GM18511 (cell line): ENCODE measurements around the gene ASCL2.

Source experiments
- ATAC-seq: cut with Tn5 transposase; IDR thresholded peaks from one replicate; pipeline ENCODE4 v1.9.1; 2021; ENCODE audit warnings: mild to moderate bottlenecking, moderate library complexity; ENCODE audit not compliant: unreplicated experiment

ASCL2 gene

GRCh38 chr11:2263071-2263565 is 7.3 kb downstream of the ASCL2 start:
- ATAC-seq: no peak

DNA sequence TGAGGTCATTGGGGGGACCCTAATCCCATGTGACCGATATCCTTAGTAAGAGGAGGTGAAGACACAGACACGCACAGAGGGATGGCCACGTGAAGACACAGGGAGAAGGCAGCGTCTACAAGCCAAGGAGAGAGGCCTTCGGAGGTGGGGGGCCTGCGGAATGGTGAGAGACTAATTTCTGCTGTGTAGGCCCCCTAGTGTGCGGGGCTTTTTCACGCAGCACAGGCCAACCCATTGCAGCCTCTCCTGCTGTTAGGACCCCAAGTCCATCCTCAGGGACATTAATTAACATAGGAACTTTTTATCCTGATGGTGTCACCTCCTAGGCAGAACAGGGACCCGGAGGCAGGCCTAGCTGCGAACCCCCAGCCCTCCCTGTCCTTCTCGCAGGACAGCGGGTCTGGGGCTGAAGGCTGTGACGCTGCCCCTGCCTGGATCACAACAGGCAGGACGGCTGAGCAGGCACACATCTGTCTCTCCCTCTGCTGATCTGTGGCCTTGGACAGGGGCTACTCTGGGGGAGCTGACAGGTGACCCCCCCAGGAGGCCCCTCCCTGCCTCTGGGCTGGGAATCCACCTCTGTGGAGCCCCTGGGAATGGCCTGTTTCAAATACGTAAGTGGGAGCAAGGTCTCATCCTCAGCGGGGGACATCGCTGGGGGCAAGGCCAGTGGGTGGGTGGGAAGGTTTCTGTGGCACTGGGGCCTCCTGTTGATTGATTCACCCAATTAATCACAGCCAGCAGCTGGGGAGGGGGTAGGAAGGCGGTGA is 7.9 kb downstream of the ASCL2 start:
- no peak for ATAC-seq

- ATAC-seq: no peak
These were observed 8.8 kb downstream of the ASCL2 start for GRCh38 chr11:2261436-2262230.

DNA sequence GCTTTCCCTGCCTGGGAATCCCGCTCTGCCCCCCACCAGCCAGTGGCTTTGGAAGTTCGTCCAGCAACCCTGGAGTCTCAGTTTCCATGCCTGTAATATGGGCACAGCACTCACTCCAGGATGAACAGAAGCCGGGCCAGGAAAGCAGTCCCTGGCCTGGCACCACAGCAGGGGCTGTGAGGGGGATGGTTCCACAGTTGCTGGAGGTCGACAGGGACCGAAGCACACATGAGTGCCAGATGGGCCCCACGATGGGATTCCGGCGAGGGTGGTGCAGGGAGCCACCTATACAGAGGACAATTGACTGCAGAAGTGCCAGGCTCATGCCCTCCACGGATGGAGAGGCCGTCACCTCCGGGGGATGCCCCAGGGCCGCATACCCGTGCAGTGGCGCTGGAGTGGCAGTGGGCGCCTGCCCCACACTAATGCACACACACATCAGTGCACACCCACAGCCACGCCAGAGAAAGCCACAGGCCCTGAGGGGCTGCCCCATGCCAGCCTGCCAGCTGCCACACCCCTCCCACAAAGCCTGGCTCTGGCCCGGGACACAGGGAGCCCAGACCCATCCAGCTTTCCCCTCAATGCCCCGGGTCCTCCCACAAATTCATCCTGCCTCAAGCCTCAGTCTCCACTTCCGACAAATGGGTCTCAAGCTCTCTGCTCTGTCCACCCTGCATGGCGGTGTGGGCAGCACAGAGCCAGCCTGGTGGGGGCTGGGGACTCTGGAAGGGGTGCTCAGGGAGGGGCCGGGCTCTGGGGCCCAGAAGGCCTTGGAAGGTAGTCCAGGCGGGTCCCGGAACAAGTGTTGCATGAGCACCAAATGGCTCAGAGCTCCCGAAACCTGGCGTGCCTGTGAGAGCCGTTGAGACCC is 9.7 kb downstream of the ASCL2 start:
- no peak for ATAC-seq

DNA sequence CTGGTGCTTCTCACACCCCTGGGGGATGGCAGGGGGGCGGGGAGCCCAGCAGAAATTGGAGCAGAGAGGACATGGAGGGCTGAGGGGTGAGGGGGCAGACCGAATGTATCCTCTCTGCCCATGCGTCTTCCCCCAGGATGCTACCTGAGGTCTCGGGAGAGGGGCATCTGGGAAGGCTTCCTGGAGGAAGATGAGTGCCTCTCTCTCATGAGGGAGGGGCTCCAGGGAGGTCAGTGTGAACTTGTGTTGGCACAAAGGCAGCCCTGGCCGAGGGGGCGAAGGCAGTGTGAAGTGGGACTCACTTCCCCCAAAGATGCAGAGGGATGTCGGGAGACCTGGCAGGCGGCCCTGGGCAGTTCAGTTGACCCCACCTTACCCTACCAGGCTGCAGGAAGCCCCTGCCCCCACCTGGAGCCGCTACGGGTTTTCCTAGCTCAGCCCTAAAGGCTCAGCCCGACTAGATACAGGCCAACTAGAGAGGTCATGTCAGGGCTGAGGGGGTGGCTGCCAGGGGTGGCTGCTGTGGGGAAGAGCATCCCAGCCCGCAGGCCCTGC is 10.4 kb downstream of the ASCL2 start:
- no peak for ATAC-seq

DNA sequence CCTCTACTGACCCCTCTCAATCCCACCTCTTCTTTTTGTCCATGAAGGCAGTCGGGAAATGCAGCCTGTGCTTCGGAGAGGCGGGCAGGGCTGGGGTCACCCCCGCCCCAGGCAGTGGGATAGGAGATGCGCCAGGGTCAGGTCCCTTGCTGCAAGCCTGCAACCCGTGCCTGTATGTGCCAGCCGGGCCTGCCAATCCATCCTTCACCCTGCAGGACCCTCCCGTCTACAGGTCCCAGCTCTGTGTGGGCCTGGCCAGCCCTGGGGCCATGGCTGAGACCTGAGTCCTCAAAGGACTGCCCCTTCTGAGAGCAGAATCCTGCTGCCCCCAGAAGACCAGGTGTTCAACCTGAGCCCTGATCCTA is 10.9 kb downstream of the ASCL2 start:
- no peak for ATAC-seq

- ATAC-seq: no peak
These were observed 11.6 kb downstream of the ASCL2 start for GRCh38 chr11:2258501-2259465.

GRCh38 chr11:2256951-2257700 is 13.3 kb downstream of the ASCL2 start:
- ATAC-seq: no peak

- ATAC-seq: no peak
These were observed 14.0 kb downstream of the ASCL2 start for GRCh38 chr11:2256293-2256913.

- ATAC-seq: no peak
These were observed 18.4 kb downstream of the ASCL2 start for GRCh38 chr11:2252018-2252417.

DNA sequence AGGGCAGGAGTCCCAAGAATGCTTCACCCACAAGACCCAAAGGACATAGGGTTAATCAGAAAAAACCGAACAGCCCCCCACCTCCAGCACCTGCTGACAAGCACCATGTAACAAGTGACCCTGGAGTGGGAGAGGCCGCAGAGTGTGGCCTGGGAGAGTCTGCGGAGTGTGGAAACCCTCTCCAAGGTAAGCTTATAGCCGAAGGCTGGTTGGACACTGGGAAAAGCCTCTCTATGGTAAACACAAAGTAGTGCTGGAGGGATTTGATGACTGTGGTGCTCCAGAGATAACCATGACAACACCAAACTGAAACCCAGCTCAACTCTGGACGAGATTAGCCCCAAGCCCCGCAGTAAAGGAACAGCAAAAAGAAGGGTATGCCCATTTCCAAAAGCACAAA is 19.2 kb downstream of the ASCL2 start:
- no peak for ATAC-seq

GRCh38 chr11:2250485-2250884 is 19.9 kb downstream of the ASCL2 start:
- no peak for ATAC-seq

GRCh38 chr11:2250041-2250440 is 20.3 kb downstream of the ASCL2 start:
- no peak for ATAC-seq

- ATAC-seq: no peak
These were observed 21.0 kb downstream of the ASCL2 start for GRCh38 chr11:2249189-2249916.

- ATAC-seq: no peak
These were observed 21.6 kb downstream of the ASCL2 start for GRCh38 chr11:2248762-2249161.

DNA sequence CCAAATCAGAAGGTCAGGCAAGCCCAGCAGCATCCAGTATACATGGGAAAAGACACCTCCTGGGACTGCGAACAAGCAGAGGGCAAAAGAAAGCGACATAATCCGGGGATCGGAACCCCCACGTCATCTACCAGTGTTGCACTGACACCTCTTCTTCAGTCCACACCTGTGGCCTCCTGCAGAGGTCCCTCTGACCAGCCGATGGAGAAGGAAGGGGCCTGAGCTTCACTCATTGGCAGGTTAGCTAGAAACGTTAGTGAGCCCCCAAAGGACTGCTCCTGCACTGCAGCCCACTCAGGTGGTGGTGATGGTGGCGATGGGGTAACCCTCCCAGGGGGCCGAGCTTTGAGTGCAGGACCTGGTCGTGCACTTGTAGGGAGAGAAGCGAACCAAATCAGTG is 22.1 kb downstream of the ASCL2 start:
- no peak for ATAC-seq

DNA sequence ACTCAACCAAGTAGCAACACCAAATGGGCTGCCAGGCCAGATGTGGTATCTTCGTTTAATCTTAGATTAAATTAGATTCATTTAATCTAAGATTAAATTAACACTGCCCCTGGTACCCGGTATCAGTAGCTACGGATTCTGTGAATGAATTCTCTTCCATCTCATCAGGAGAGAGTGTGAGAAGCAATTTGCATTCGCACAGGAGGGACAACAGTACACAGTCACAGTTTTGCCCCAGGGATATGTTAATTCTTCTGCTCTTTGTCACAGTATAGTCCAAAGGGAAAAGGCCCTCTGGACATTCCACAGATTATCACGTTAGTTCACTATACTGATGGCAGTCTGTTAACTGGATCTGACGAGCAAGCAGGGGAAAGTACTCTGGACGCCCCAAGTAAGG is 22.9 kb downstream of the ASCL2 start:
- ATAC-seq: no peak

DNA sequence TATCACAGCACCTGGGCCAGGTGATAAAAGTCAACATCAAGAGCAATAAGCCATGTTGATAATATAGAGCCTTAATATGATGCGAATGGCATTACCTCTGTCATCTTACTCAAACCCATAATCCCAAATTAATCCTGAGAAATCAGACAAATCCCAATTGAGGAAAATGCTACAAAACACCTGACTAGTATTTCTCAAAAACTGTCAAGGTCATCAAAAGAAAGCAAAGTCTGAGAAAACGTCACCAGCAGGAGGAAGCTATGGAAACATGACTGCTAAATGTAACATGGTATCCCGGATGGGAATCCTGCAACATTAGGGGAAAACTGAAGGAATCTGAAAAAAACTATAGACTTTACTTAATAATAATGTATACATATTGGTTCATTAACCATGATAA is 29.6 kb downstream of the ASCL2 start:
- ATAC-seq: no peak
